Ishikawa (cell line): ENCODE results near the gene CCNYL1.

Experiments used
- EP300 ChIP-seq: IDR thresholded peaks from 2 replicates; pipeline ENCODE4 v1.6.1; 2012; ENCODE audit warnings: borderline replicate concordance
- RAD21 ChIP-seq: IDR thresholded peaks from 2 replicates; pipeline ENCODE4 v1.6.1; 2012; ENCODE audit warnings: low read depth
- ZBTB7A ChIP-seq: IDR thresholded peaks from 2 replicates; pipeline ENCODE4 v1.6.1; 2012; ENCODE audit warnings: low read depth
- TF ChIP-seq, protein P1 (sequence below): IDR thresholded peaks from 2 replicates; pipeline ENCODE4 v1.6.1; 2012; ENCODE audit warnings: low read depth, mild to moderate bottlenecking
- TF ChIP-seq, protein P2 (sequence below): IDR thresholded peaks from 2 replicates; pipeline ENCODE4 v1.6.1; 2012

DNA sequence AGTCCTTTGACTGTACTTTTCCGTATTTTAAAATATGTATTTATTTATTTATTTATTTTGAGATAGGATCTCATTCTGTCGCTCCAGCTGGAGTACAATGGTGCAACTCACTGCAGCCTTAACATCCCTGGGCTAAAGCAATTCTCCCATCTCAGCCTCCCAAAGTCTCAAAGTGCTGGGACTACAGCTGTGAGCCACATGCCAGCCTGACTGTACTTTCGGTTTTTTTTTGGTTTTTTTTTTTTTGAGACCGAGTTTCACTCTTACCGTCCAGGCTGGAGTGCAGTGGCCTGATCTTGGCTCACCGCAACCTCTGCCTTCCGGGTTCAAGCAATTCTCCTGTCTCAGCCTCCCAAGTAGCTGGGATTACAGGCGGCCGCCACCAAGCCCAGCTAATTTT lies 28.9 kb upstream of the CCNYL1 start:
- TF ChIP-seq ZBTB7A (no peak), EP300 (no peak), RAD21 (no peak)
- TF ChIP-seq, protein P1, sequence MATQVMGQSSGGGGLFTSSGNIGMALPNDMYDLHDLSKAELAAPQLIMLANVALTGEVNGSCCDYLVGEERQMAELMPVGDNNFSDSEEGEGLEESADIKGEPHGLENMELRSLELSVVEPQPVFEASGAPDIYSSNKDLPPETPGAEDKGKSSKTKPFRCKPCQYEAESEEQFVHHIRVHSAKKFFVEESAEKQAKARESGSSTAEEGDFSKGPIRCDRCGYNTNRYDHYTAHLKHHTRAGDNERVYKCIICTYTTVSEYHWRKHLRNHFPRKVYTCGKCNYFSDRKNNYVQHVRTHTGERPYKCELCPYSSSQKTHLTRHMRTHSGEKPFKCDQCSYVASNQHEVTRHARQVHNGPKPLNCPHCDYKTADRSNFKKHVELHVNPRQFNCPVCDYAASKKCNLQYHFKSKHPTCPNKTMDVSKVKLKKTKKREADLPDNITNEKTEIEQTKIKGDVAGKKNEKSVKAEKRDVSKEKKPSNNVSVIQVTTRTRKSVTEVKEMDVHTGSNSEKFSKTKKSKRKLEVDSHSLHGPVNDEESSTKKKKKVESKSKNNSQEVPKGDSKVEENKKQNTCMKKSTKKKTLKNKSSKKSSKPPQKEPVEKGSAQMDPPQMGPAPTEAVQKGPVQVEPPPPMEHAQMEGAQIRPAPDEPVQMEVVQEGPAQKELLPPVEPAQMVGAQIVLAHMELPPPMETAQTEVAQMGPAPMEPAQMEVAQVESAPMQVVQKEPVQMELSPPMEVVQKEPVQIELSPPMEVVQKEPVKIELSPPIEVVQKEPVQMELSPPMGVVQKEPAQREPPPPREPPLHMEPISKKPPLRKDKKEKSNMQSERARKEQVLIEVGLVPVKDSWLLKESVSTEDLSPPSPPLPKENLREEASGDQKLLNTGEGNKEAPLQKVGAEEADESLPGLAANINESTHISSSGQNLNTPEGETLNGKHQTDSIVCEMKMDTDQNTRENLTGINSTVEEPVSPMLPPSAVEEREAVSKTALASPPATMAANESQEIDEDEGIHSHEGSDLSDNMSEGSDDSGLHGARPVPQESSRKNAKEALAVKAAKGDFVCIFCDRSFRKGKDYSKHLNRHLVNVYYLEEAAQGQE, result no peak
- TF ChIP-seq, protein P2, sequence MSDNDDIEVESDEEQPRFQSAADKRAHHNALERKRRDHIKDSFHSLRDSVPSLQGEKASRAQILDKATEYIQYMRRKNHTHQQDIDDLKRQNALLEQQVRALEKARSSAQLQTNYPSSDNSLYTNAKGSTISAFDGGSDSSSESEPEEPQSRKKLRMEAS, result no peak
